ENCODE results near the gene EEA1.

EEA1 gene

DNA sequence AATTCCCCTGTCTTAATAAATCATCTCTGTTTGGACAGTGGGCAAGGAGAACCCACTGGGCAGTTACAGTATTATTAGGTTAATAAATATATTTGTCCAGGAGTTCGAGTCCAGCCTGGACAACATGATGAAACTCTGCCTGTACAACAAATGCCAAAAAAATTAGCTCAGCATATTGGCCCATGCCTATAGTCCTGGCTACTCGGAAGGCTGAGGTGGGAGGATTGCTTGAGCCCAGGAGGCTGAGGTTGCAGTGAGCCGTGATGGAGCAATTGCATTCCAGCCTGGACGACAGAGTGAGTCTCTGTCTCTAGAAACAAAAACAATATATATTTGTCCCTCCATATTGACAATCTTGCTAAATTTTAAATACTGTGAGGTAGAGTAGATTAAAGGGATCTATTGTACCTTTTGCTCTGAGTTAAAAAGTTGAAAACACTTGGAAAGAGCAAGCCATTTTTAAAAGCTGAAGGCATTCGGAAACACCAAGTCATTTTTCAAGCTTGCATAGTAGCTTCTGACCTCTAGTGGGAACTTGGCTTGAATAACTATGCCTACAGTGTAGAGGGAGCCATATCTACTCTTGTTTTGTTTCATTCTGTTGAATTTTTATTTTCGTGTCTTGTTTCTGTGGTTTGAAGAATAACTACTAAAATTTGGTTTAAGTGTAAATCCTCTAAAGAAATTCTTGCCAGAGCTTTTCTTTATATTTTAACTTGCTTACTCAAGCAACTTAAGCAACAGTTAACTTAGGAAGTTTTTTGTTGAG, 14.6 kb upstream of the EEA1 start:
- no peaks in the 10 kb centered on the region; the same call in 1 of the 2 replicates for H3K4me1 ChIP-seq (ENCODE audit: control insufficient read depth, insufficient read depth, low read length)
- CTCF ChIA-PET = interaction anchor here (0.6 to 1.5 kb wide), 5 partner anchors 24 to 475 kb away, joined by 3 read pairs; no protein-coding TSS in a partner anchor
- POLR2A ChIA-PET = interaction anchor here (0.7 to 1.2 kb wide), 2 partner anchors 14 to 202 kb away, joined by 3 read pairs; partner anchors contain the start of gene EEA1
- TF ChIP-seq YY1 (tag by site-specific recombination; IDR thresholded peaks at IDR 0.05) (no peak), ZNF362 (tag by site-specific recombination; IDR thresholded peaks at IDR 0.05) (peak; percentile 69; the same call in 1 of the 2 replicates)
- no peaks in the 10 kb centered on the region for H3K9me3 ChIP-seq (ENCODE audit: control insufficient read depth, insufficient read depth, low read depth, low read length)
- H3K27ac ChIP-seq (ENCODE audit: extremely low read depth, low read depth, low read length) = no peak overlapping the region
- H3K36me3 ChIP-seq (ENCODE audit: control insufficient read depth in 2 of 2, insufficient read depth in 1 of 2, low read length in 2 of 2) = no peaks in the 10 kb centered on the region
- no peak overlapping the region for H3K4me3 ChIP-seq (ENCODE audit: low read depth, low read length)

- TF ChIP-seq WT1 (tag by site-specific recombination; IDR thresholded peaks at IDR 0.05) = peak; percentile 49; the same call in 1 of the 2 replicates
- TF ChIP-seq, protein P1, sequence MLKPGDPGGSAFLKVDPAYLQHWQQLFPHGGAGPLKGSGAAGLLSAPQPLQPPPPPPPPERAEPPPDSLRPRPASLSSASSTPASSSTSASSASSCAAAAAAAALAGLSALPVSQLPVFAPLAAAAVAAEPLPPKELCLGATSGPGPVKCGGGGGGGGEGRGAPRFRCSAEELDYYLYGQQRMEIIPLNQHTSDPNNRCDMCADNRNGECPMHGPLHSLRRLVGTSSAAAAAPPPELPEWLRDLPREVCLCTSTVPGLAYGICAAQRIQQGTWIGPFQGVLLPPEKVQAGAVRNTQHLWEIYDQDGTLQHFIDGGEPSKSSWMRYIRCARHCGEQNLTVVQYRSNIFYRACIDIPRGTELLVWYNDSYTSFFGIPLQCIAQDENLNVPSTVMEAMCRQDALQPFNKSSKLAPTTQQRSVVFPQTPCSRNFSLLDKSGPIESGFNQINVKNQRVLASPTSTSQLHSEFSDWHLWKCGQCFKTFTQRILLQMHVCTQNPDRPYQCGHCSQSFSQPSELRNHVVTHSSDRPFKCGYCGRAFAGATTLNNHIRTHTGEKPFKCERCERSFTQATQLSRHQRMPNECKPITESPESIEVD (tag by site-specific recombination; IDR thresholded peaks at IDR 0.05) = peak; percentile 36
- TF ChIP-seq ZNF211 (tag by site-specific recombination; IDR thresholded peaks at IDR 0.05; ENCODE audit: low read depth) = no peak
- no peak overlapping the region for H3K4me3 ChIP-seq (ENCODE audit: low read depth, low read length)
- no peak overlapping the region for H3K27ac ChIP-seq (ENCODE audit: extremely low read depth, low read depth, low read length)
- POLR2A ChIA-PET = interaction anchor here (1.2 kb wide), 1 partner anchor 13 kb away, joined by 3 read pairs; the partner anchor contains the start of gene EEA1
- no peaks in the 10 kb centered on the region for H3K9me3 ChIP-seq (ENCODE audit: control insufficient read depth, insufficient read depth, low read depth, low read length)
- H3K36me3 ChIP-seq (ENCODE audit: control insufficient read depth in 2 of 2, insufficient read depth in 1 of 2, low read length in 2 of 2) = no peaks in the 10 kb centered on the region
- H3K4me1 ChIP-seq (ENCODE audit: control insufficient read depth, insufficient read depth, low read length) = no peaks in the 10 kb centered on the region; the same call in 1 of the 2 replicates
- CTCF ChIA-PET = no interaction called here
Observed at GRCh38 chr12:92942905-92943304, 13.8 kb upstream of the EEA1 start.

DNA sequence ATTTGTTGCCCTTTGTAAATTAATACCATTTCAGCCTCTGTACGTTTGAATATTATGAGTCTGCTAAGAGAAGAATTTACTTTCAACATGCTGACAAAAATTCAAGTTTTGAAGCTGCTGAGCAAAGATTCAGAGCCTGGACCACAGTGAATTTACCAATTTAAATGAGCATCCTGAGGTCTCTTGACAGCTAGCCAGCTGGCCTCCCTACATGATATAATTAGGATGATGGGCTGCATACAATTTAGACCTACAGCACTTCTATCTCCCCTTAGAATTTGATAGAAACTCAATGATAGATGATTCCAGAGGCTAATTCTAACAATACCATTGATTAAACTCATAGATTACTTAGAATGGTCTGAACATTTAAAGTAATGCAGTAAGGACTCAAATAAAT, 10.0 kb upstream of the EEA1 start:
- CTCF ChIA-PET = no interaction called here

More for the DNA sequence above, 10.0 kb upstream of the EEA1 start:
- no peak overlapping the region for H3K27ac ChIP-seq (ENCODE audit: extremely low read depth, low read depth, low read length)
- TF ChIP-seq, protein P2, sequence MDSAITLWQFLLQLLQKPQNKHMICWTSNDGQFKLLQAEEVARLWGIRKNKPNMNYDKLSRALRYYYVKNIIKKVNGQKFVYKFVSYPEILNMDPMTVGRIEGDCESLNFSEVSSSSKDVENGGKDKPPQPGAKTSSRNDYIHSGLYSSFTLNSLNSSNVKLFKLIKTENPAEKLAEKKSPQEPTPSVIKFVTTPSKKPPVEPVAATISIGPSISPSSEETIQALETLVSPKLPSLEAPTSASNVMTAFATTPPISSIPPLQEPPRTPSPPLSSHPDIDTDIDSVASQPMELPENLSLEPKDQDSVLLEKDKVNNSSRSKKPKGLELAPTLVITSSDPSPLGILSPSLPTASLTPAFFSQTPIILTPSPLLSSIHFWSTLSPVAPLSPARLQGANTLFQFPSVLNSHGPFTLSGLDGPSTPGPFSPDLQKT (IDR thresholded peaks at IDR 0.05; ENCODE audit: borderline replicate concordance, low read depth, low read length) = no peak
- TF ChIP-seq ZFP69B (tag by site-specific recombination; IDR thresholded peaks at IDR 0.05) (no peak), ZNF670 (tag by site-specific recombination; IDR thresholded peaks at IDR 0.05; ENCODE audit: low read depth) (no peak), ZSCAN16 (tag by site-specific recombination; IDR thresholded peaks at IDR 0.05) (no peak), ZNF664 (tag by site-specific recombination; IDR thresholded peaks at IDR 0.05) (no peak), PRDM4 (tag by site-specific recombination; IDR thresholded peaks at IDR 0.05) (no peak), ZNF223 (tag by site-specific recombination; IDR thresholded peaks at IDR 0.05) (no peak), SCRT2 (tag by site-specific recombination; IDR thresholded peaks at IDR 0.05) (no peak), ZBTB7A (tag by site-specific recombination; IDR thresholded peaks at IDR 0.05; ENCODE audit: low read depth) (no peak), FEZF1 (tag by site-specific recombination; IDR thresholded peaks at IDR 0.05) (no peak), BCL11A (tag by site-specific recombination; IDR thresholded peaks at IDR 0.05; ENCODE audit: low read depth) (no peak)
- no peak overlapping the region for H3K4me3 ChIP-seq (ENCODE audit: low read depth, low read length)
- H3K9me3 ChIP-seq (ENCODE audit: control insufficient read depth, insufficient read depth, low read depth, low read length) = no peaks in the 10 kb centered on the region
- H3K36me3 ChIP-seq (ENCODE audit: control insufficient read depth in 2 of 2, insufficient read depth in 1 of 2, low read length in 2 of 2) = no peaks in the 10 kb centered on the region
- POLR2A ChIA-PET = no interaction called here
- H3K4me1 ChIP-seq (ENCODE audit: control insufficient read depth, insufficient read depth, low read length) = no peaks in the 10 kb centered on the region; the same call in 1 of the 2 replicates

Data from HEK293 (cell line).